HepG2 (cell line): Measurements from ENCODE around the gene KIAA0825. TPM values are rescaled to one million over a fixed set of nuclear protein-coding genes. Genes with fewer than 3 reads are reported as not detected.

Source experiments
- ATAC-seq: fragments of 200-7000 bp; cut with Tn5 transposase; 3 replicates; pipeline ENCODE4 v1.9.1; 2020; ENCODE audit warnings: mild to moderate bottlenecking, moderate library complexity
- BruUV-seq: library from RNA; stranded (reverse); fragments of 400-500 nt; replicated peaks from 2 replicates; lab custom pipeline; 2021; lab: Mats Ljungman, UMichigan
- CTCF ChIA-PET: fragments of 300-600 bp; formaldehyde crosslinking; extraction: SDS; loops from one replicate; lab custom pipeline; 2021; ENCODE audit warnings: low total read pairs, inconsistent platforms, low intra/inter-chr PET ratio; lab: Yijun Ruan, JAX
- POLR2A ChIA-PET: fragments of 350-600 bp; sonication (Branson Sonifier 250); formaldehyde crosslinking; loops from one replicate; lab custom pipeline; 2020; ENCODE audit warnings: antibody characterized with exemption, inconsistent platforms; lab: Yijun Ruan, JAX
- DNase-seq: peaks from one replicate; pipeline ENCODE4 v3.0.0-alpha.2; 2015; ENCODE audit warnings: low spot score
- FAIRE-seq: peaks from 3 replicates; lab custom pipeline; 2011; peaks lifted over from hg19 to GRCh38; lab: Jason Lieb, UNC
- H2AFZ ChIP-seq: one replicate; pipeline ENCODE4 v1.6.1; 2011; ENCODE audit warnings: low read length, inconsistent platforms
- H3K27ac ChIP-seq: fragments of 300-600 bp; 3 replicates; pipeline ENCODE4 v1.8.0; 2011; ENCODE audit warnings: mixed run types, mild to moderate bottlenecking, mixed read lengths, low read length, inconsistent platforms; ENCODE audit not compliant: insufficient read depth; ENCODE audit errors: extremely low read length
- H3K27me3 ChIP-seq, 2 experiments: fragments of 200-600 bp in 1 of 2; 2 replicates in 1 of 2; 3 replicates in 1 of 2; pipeline versions ENCODE4 v1.6.0 to v1.8.0; 2011; ENCODE audit warnings: low read length in 2 of 2, mild to moderate bottlenecking in 2 of 2, moderate library complexity in 2 of 2, inconsistent platforms in 1 of 2; ENCODE audit not compliant: insufficient read depth in 2 of 2, control insufficient read depth in 1 of 2
- H3K36me3 ChIP-seq, 2 experiments: fragments of 200-600 bp in 1 of 2; replicated peaks in 1 of 2; 2 replicates in 1 of 2; 3 replicates in 1 of 2; pipeline versions ENCODE4 v1.5.1 to v1.8.0; 2011; ENCODE audit warnings: low read length in 2 of 2, inconsistent platforms in 1 of 2; ENCODE audit not compliant: insufficient read depth in 2 of 2, control insufficient read depth in 1 of 2
- H3K4me1 ChIP-seq: 2 replicates; pipeline ENCODE4 v1.5.1; 2012; ENCODE audit warnings: low read length, inconsistent platforms; ENCODE audit not compliant: insufficient read depth
- H3K4me2 ChIP-seq: 2 replicates; pipeline ENCODE4 v1.6.0; 2011; ENCODE audit warnings: low read depth, low read length, inconsistent platforms
- H3K4me3 ChIP-seq, 3 experiments: fragments of 200-600 bp in 1 of 3; sonication (generic), shearing (Covaris generic) in 1 of 3; replicated peaks in 1 of 3; 2 replicates each; pipeline ENCODE4 v1.5.1; 2011 to 2016; ENCODE audit warnings: low read length in 3 of 3, inconsistent platforms in 2 of 3, low read depth in 2 of 3, mild to moderate bottlenecking in 2 of 3, control low read depth in 1 of 3, mixed read lengths in 1 of 3; ENCODE audit not compliant: insufficient read depth in 1 of 3
- H3K79me2 ChIP-seq: one replicate; pipeline ENCODE4 v1.6.1; 2011; ENCODE audit warnings: low read length, inconsistent platforms; ENCODE audit not compliant: insufficient read depth
- H3K9ac ChIP-seq: 2 replicates; pipeline ENCODE4 v1.6.0; 2011; ENCODE audit warnings: mild to moderate bottlenecking, low read depth, low read length, inconsistent platforms; ENCODE audit not compliant: insufficient read depth
- H3K9me3 ChIP-seq: 2 replicates; pipeline ENCODE4 v1.5.1; 2012; ENCODE audit warnings: mild to moderate bottlenecking, low read length
- H4K20me1 ChIP-seq: 2 replicates; pipeline ENCODE4 v1.6.0; 2011; ENCODE audit warnings: inconsistent platforms, mild to moderate bottlenecking, low read length, moderate library complexity; ENCODE audit not compliant: insufficient read depth
- CBX5 ChIP-seq: sonication (generic); formaldehyde crosslinking; IDR thresholded peaks from 2 replicates; pipeline ENCODE4 v1.4.0; 2020; ENCODE audit warnings: missing genetic modification reagents, borderline replicate concordance
- JARID2 ChIP-seq: sonication (generic); formaldehyde crosslinking; IDR thresholded peaks from 2 replicates; pipeline ENCODE4 v1.8.1; 2023; ENCODE audit warnings: missing genetic modification reagents, inconsistent platforms; ENCODE audit not compliant: insufficient replicate concordance
- PATZ1 ChIP-seq: sonication (generic); formaldehyde crosslinking; IDR thresholded peaks from 2 replicates; pipeline ENCODE4 v1.4.0; 2020; ENCODE audit warnings: missing genetic modification reagents
- TEF ChIP-seq: sonication (generic); formaldehyde crosslinking; IDR thresholded peaks from 2 replicates; pipeline ENCODE4 v1.5.0; 2020; ENCODE audit warnings: missing genetic modification reagents
- ZNF260 ChIP-seq: sonication (generic); formaldehyde crosslinking; IDR thresholded peaks from 2 replicates; pipeline ENCODE4 v1.4.0; 2020; ENCODE audit warnings: missing genetic modification reagents, low read depth, mild to moderate bottlenecking, borderline replicate concordance
- ZNF329 ChIP-seq: sonication (generic); formaldehyde crosslinking; IDR thresholded peaks from 2 replicates; pipeline ENCODE4 v1.9.0; 2021; ENCODE audit warnings: low read depth, mild to moderate bottlenecking, missing genetic modification reagents
- ZNF616 ChIP-seq: sonication (generic); formaldehyde crosslinking; IDR thresholded peaks from 2 replicates; pipeline ENCODE4 v1.5.0; 2020; ENCODE audit warnings: low read depth, mild to moderate bottlenecking, missing genetic modification reagents
- ZNF792 ChIP-seq: IDR thresholded peaks from 2 replicates; pipeline ENCODE4 v1.6.1; 2016
- WGBS: methylation state at CpG from one replicate; pipeline ENCODE4 v1.1.6; 2017; ENCODE audit warnings: low lambda C conversion rate; 5-methylcytosine and 5-hydroxymethylcytosine counted together
- in situ Hi-C: cut with HindIII; loops from 2 replicates; pipeline ENCODE4 v1.10.0; 2017; ENCODE audit warnings: low pct_unique_long_range_greater_than_20kb; ENCODE audit not compliant: extremely low pct_ligation_motif_present
- intact Hi-C: fragments of 100-400 bp; cut with micrococcal nuclease; formaldehyde crosslinking; loops from one replicate; pipeline ENCODE4 v1.10.0; 2022; ENCODE audit not compliant: unreplicated experiment
- polyA plus RNA-seq, 8 experiments: library from polyadenylated mRNA; depleted of rRNA in 3 of 8; stranded (reverse) in 7 of 8; unstranded in 1 of 8; fragments of >200 nt; fragmentation: Illumina TruSeq in 4 of 8; extraction: Trizol in 4 of 8; gene quantifications; 2 replicates each; pipeline versions ENCODE4 v1.2.1 to v1.2.3, GENCODE V29; 2011 to 2016; ENCODE audit warnings: low read depth in 4 of 8, missing spikeins in 1 of 8, mixed read lengths in 1 of 8; ENCODE audit not compliant: insufficient read depth in 1 of 8
- total RNA-seq, 5 experiments: library from RNA; depleted of rRNA; stranded (reverse); fragments of >200 nt; fragmentation: Illumina TruSeq; extraction: Trizol; gene quantifications; 2 replicates each; pipeline ENCODE4 v1.2.3, GENCODE V29; 2016; ENCODE audit warnings: low read depth in 1 of 5
- TF ChIP-seq, protein P1 (sequence below): sonication (generic); formaldehyde crosslinking; IDR thresholded peaks from 2 replicates; pipeline ENCODE4 v1.4.0; 2020; ENCODE audit warnings: mild to moderate bottlenecking, missing genetic modification reagents
- TF ChIP-seq, protein P2 (sequence below): IDR thresholded peaks from 2 replicates; pipeline ENCODE4 v1.6.1; 2016; ENCODE audit warnings: low read depth, control low read depth
- TF ChIP-seq, protein P3 (sequence below): sonication (generic); formaldehyde crosslinking; conservative IDR thresholded peaks from 2 replicates; pipeline ENCODE4 v1.8.0; 2022; ENCODE audit warnings: mild to moderate bottlenecking, moderate library complexity, missing genetic modification reagents

KIAA0825 gene
- total and polyA plus RNA-seq, 2 of the 13 experiments (the other 11 are each of a cell fraction or from before 2014, with no cell fraction given) = 0.05 to 0.51 TPM

GRCh38 chr5:94312298-94312697, 306.1 kb downstream of the KIAA0825 start (continued):
- TF ChIP-seq, protein P1, sequence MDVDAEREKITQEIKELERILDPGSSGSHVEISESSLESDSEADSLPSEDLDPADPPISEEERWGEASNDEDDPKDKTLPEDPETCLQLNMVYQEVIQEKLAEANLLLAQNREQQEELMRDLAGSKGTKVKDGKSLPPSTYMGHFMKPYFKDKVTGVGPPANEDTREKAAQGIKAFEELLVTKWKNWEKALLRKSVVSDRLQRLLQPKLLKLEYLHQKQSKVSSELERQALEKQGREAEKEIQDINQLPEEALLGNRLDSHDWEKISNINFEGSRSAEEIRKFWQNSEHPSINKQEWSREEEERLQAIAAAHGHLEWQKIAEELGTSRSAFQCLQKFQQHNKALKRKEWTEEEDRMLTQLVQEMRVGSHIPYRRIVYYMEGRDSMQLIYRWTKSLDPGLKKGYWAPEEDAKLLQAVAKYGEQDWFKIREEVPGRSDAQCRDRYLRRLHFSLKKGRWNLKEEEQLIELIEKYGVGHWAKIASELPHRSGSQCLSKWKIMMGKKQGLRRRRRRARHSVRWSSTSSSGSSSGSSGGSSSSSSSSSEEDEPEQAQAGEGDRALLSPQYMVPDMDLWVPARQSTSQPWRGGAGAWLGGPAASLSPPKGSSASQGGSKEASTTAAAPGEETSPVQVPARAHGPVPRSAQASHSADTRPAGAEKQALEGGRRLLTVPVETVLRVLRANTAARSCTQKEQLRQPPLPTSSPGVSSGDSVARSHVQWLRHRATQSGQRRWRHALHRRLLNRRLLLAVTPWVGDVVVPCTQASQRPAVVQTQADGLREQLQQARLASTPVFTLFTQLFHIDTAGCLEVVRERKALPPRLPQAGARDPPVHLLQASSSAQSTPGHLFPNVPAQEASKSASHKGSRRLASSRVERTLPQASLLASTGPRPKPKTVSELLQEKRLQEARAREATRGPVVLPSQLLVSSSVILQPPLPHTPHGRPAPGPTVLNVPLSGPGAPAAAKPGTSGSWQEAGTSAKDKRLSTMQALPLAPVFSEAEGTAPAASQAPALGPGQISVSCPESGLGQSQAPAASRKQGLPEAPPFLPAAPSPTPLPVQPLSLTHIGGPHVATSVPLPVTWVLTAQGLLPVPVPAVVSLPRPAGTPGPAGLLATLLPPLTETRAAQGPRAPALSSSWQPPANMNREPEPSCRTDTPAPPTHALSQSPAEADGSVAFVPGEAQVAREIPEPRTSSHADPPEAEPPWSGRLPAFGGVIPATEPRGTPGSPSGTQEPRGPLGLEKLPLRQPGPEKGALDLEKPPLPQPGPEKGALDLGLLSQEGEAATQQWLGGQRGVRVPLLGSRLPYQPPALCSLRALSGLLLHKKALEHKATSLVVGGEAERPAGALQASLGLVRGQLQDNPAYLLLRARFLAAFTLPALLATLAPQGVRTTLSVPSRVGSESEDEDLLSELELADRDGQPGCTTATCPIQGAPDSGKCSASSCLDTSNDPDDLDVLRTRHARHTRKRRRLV = no peak
- TF ChIP-seq ZNF616 (no peak), PATZ1 (no peak), ZNF329 (no peak), ZNF792 (CRISPR knock-in tag) (no peak), JARID2 (CRISPR knock-in tag) (no peak)

DNA sequence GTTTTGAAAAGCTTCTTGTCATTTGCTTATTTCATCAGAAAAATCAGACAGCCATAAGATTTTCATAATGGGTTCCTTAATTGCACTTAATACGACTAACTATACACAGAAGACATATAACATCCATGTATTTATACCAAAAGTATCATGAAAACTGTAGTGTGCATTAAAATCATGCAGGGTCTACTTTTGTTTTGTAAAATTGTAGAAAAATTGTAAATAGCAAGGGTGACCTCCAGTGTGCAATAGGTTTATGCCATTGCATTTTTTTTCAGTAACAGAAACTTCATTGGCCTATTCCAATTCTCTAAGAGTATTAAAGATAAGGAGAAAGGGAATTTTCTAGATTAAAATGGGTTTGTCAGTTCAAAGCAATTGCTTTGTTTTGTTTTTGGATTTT, 307.6 kb downstream of the KIAA0825 start:
- H3K4me2 ChIP-seq = no peak overlapping the region
- CTCF ChIA-PET = no interaction called here
- no peaks in the 10 kb centered on the region for H4K20me1 ChIP-seq
- no TSS peak for BruUV-seq
- ATAC-seq (no peak), FAIRE-seq (no peak), DNase-seq (no peak)
- in situ Hi-C loops (no loop called here), intact Hi-C loops (no loop called here)
- no peaks in the 10 kb centered on the region for H3K9me3 ChIP-seq
- H3K4me1 ChIP-seq = no peaks in the 10 kb centered on the region
- H3K36me3 ChIP-seq = no peaks in the 10 kb centered on the region
- no peak overlapping the region for H3K4me3 ChIP-seq
- WGBS = 0% methylated on average over 1 of the region's 1 CpG
- POLR2A ChIA-PET = no interaction called here
- H2AFZ ChIP-seq = no peak overlapping the region
- no peak overlapping the region for H3K27ac ChIP-seq
- H3K9ac ChIP-seq = no peak overlapping the region
- no peaks in the 10 kb centered on the region; a peak in 1 of 5 replicates for H3K27me3 ChIP-seq
- no peaks in the 10 kb centered on the region for H3K79me2 ChIP-seq
- TF ChIP-seq TEF (CRISPR knock-in tag) = no peak
- TF ChIP-seq CBX5 (CRISPR knock-in tag) = no peak
- TF ChIP-seq ZNF260 = no peak
- TF ChIP-seq, protein P2, sequence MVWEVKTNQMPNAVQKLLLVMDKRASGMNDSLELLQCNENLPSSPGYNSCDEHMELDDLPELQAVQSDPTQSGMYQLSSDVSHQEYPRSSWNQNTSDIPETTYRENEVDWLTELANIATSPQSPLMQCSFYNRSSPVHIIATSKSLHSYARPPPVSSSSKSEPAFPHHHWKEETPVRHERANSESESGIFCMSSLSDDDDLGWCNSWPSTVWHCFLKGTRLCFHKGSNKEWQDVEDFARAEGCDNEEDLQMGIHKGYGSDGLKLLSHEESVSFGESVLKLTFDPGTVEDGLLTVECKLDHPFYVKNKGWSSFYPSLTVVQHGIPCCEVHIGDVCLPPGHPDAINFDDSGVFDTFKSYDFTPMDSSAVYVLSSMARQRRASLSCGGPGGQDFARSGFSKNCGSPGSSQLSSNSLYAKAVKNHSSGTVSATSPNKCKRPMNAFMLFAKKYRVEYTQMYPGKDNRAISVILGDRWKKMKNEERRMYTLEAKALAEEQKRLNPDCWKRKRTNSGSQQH (CRISPR knock-in tag) = no peak
- TF ChIP-seq, protein P3, sequence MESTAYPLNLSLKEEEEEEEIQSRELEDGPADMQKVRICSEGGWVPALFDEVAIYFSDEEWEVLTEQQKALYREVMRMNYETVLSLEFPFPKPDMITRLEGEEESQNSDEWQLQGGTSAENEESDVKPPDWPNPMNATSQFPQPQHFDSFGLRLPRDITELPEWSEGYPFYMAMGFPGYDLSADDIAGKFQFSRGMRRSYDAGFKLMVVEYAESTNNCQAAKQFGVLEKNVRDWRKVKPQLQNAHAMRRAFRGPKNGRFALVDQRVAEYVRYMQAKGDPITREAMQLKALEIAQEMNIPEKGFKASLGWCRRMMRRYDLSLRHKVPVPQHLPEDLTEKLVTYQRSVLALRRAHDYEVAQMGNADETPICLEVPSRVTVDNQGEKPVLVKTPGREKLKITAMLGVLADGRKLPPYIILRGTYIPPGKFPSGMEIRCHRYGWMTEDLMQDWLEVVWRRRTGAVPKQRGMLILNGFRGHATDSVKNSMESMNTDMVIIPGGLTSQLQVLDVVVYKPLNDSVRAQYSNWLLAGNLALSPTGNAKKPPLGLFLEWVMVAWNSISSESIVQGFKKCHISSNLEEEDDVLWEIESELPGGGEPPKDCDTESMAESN (CRISPR knock-in tag) = no peak
